Suppressor macrophage treated with lipopolysaccharide for 1 hour (primary cell): ENCODE results near the gene HYDIN.
A peak's percentile ranks its signal among the peaks of the same experiment; 100 is the strongest.

Source experiments
- DNase-seq, 3 donors: peaks; one replicate each; pipeline ENCODE4 v3.0.0-alpha.2; 2020 to 2022

HYDIN gene

DNA sequence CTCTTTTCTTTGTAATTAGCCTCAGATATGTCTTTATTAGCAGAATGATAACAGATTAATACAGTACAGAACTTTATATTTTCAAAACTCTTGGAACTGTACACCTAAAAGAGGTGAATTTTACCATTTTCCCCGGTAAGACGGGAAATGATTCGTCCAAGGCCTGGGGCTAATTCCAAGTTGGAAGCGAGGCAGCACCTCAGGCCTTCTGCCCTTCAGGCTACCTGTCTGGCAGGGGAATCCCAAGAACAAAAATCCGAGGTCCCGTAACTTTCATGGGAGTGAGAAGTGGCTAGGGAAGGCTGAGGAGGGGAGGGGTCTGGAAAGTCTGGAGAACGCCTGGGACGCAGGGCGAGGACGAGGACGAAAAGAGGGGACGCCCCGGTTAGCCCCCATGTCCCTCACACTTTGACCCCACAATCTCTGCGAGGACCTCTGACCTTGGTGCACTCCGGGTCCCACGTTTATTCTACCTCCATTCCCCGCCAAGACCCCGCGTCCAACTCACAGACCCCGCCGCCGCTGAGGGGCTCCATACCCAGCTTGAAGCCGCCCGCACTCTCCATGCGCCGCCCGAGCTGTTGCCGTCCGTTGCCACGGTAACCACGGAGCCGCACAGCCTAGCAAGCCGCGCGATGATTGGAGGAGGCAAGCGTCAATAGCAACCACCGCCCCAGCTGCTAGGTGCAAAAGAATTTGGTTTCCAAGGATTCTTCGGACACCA is at the start of gene HYDIN:
Gene HYDIN (minus strand): TSS at position 601 of the 724 bp plus-strand sequence. CDS start 43,827 bp downstream, outside the sequence.
- DNase-seq = peak in 2 of 3 donors; percentile 27 to 31

DNA sequence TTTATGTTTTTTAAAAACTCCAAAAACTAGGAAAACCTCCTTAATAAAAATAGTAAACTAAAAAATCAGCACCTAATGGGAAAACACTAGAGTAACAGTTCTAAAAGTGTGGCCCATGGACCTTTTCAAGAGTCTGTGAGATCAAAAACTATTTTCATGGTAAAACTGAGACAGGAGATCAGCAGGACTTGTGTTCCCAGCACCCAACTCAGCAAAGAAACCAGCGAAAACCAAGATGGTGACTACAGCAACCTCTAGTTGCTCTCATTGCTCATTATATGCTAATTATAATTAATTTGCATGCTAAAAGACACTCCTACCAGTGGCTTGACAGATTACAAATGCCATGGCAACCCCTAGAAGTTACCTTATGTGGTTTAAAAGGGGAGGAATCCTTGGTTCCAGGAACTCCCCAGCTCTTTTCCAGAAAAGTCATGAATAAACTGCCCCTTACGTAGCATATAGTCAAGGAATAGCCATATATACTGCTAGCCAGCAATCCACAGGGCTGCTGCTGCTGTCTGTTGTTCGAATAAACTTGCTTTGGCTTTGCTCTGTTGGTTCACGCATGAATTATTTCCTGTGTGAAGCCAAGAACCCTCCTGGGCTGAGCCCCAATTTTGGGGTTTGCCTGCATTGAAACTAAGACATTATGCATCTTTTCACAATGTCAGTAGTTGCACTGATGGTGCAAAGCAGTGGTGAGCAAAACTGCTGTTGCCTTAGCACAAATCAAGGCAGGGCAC is 46.2 kb upstream of the HYDIN start:
- DNase-seq = no peak

DNA sequence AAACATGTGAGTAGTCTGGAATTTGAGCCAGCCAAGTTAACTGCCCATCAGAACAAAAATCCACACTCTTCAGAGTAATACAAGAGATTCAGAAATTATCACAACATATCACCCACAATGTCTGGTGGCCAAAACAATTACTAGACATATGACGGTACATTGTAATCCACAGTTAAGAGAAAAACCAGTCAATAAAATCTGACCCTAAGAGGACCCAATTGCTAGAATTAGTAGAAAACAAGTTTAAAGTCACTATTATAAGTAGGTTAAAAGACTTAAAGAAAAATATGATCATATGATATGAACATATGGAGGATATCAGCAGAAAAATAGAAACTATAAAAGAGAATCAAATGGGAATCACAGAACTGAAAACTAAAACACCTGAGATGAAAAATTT is 42.9 kb upstream of the HYDIN start:
- no peak for DNase-seq

DNA sequence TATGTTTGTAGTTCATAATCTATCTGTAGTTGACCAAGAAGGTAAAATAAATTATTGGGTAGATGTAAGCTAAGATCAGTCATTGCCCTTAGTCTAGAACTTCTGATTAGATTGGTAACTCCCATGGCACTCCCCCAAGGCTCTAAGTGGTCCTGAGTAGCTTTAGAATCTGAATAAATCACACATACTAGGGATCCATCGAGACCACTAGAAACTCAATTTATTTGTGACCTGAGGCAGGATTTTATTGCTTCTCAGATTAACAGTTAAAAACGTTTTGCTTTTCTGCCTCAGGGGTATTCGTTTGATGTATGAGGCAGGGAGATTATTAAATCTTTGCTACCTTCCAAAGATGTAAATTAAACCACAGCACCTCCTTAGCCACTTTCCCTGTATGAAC is 33.8 kb upstream of the HYDIN start:
- no peak for DNase-seq

DNA sequence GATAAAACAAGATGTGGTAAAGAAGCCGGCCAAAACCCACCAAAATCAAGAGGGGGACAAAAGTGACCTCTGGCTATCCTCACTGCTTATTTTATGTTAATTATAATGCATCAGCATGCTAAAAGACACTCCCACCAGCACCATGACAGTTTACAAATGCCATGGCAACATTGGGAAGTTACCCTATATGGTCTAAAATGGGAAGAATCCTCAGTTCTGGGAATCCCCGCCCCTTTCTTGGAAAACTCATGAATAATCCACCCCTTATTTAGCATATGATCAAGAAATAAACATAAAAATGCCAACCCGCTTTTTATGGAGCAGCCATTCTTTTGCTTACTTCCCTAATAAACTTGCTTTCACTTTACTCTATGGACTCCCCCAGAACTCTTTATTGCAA is 33.1 kb upstream of the HYDIN start:
- no peak for DNase-seq

DNA sequence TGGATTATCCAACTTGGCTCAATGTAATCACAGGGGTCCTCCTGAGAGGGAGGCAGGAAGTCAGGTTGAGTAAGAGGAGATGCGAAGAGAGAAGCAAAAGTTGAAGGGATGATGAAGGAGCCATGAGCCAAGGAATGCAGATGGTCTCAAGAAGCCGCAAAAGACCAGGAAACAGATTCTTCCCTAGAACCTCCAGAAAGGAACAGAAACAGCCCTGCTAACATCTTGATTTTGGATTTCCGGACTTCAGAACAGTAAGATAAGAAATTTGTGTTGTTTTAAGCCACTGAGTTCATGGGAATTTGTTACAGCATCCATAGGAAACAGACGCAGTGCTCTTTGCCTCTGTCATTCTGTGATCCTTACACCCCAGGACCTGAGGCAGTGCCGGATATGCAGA is 31.9 kb upstream of the HYDIN start:
- no peak for DNase-seq

DNA sequence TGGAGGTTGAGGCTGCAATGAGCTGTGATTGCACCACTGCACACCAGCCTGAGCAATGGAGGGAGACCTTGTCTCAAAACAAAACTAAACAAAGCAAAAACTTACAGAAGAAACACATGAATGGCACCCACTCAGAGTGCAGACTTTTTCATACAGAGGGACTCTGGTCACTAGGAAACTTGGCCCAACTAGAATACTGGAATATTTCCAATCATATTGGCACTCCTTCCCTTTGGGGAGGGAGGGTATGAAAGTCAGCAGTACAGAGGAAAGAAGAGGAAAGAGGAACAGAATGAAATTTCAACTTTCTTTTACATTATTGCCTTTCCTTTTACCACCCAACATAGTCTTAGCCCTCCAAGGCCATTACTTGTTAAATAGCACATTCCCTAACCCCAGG is 30.5 kb upstream of the HYDIN start:
- DNase-seq = no peak

DNA sequence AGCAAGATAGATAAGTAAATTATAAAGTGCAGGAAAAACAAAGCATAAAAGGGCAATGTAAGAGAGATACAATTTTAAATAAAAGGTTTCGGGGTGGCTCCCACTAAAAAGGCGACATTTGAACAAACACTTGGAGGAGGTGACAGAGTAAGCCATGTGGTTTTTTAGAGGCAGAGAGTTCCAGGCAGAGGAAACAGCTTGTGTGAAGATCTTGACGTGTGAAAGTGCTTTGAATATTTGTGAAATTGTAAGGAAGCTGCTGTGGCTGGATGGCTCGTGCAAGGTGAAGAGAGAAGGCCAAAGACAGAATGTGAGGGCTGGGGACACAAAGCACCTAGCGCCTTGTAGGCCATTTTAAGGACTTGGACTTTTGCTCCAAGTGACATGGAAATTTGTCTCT is 28.6 kb upstream of the HYDIN start:
- DNase-seq = no peak

DNA sequence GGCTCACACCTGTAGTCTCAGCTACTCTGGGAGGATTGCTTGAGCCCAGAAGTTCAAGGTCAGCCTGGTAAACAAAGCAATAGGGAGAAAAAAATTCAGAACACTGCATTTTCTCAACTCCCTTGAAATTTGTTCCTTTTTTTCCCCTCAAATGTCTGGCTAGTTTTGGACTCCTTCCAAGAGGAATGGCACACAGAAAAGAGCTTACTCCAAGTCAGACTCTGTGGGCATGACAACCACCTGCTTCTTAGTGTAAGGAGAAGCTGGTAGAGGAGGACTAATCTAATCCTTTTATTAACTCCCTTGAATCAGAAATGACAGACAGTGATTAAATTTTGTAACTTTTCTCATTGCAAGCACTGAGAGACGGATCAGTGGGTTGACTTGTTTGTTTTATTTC is 27.9 kb upstream of the HYDIN start:
- peak; percentile 19 to 49 (median 38) for DNase-seq

DNA sequence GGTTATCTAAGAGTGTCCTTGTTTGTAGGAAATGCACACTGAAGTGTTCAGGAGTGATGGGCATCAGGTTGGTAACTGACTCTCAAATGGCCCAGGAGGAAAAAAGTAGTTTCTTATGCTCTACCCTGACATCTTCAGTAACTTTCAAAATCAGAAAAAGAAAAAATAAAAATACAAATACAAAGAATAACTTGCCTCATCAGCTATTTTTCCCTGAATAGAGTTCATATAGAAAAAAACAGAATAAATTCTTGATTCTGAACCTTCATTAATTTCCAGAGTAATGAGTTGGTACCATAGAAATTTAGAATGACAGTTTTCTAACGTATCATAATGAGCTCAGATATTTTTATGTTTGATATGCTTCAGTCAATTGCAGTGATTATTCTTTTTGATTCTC is 27.2 kb upstream of the HYDIN start:
- no peak for DNase-seq

DNA sequence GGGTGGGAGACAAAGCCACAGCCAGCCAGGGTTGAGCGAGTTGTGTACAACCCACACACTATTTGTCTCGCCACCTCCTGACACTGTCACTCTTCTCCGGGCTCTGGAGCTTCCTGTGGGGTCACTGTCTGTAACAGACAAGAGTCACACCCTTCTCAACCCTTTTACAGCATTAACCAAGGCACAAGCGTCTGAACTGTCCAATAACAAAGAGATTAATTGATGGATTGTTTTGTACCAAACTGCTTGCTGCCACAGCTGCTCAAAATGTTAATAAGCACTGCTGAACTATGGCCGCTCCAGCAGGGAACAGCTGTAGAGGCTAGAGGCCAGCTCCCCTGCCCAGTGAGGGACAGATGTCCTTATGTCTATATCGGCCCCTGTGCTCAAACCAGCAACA is 25.2 kb upstream of the HYDIN start:
- DNase-seq = no peak

DNA sequence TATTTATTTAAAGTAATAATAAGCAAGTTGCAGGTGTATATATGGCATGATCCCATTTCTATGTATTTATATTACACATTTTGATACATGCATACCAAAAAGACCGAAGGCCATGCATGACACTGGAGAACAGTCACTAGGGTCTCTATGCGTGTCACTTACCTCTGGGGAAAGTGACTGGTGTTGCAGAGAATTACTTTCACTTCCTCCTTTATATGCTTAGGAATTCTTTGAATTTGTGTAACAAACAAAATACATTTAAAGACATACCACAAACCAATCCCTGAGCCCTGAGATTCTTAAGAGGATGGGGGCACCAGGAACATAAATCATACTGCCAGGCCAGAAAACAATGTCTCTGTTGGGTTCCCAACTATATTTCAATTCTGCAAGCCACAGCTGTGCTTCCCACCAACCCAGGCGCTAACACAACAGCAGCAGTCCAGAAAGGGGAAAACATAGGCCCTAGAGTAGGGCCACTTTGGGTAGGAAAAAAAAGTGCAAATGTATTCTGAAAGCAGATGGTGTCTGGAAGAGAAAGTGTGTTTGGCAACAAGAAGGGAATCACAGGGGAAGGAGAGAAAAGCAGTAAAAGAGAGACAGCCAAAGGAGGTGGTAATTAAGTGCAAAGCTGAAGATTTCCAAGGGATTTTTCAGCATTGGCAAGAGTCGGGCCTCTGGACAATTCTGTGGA is 24.5 kb upstream of the HYDIN start:
- DNase-seq = peak; percentile 51 to 70 (median 57)

DNA sequence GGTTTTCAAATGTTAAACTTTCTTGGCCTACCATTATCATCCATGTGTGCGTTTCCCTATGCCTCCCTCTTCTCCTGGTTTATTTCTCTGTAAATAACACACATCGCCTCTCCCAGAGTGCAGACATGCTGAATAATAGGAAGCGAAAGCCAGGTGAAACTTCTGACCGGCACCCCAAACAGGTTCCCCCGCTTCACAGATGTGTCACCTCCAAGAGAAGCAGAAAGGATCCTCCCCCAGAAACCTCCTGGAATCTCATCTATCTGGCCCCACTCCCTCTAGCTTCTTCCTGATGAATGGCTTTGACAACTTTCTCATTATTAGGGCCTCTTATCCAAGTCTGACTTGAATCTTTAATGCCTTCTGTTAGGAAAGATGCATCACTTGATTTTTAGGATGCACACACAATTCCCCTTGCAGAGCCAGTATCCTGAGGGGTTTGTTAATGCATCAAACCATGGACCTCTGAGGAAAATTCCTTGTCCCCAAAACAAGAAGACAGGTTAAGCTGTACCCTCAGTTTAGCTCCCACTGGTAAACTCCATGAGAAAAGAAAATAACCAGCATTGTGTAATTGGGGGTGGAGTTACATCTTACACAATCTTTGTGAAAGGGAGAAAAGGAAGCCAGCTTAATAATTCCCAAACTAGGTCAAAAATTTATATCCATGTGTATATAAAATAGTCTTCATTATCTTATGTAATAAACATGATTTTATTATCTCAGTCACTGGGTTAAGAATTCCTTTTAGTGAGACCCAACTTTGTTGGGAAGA is 20.1 kb upstream of the HYDIN start:
- peak; percentile 64 to 84 (median 66) for DNase-seq

DNA sequence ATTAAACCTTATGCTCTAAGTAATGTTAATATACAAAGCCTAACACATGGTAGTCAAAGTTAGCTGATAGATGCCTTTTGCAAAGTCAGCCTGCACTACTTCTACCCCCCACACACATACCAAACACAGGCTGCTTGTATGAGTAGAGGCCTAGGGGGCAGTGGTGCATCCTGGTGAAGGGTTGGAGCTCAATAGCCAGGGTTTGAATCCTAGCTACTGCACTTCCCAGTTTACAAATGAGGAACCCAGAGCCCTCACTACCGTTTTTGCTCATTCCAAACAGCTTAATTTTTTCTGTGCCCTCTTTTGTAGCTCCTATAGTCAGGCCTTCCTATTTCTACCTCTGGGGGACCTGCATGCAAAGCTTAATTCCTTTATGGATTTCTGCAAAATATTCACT is 18.9 kb upstream of the HYDIN start:
- peak; percentile 38 to 46 (median 44) for DNase-seq

DNA sequence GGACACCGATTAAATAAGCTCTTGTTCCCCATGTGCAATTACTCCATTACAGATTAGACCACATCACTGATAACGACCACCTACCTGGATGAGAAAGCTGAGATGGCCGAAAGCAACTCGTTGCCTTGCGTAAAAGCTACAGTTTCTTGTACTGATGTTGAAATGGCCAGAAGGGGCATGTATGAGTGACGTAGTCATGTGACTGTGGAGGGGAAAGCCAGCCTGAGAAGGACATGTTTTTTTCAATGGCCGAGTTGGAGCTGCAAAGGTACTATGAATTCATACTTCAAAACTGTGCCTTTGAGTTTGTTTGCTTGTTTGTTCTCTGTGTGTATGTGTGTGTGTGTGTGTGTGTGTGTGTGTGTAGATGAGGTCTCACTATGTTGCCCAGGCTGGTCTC is 17.0 kb upstream of the HYDIN start:
- no peak for DNase-seq

DNA sequence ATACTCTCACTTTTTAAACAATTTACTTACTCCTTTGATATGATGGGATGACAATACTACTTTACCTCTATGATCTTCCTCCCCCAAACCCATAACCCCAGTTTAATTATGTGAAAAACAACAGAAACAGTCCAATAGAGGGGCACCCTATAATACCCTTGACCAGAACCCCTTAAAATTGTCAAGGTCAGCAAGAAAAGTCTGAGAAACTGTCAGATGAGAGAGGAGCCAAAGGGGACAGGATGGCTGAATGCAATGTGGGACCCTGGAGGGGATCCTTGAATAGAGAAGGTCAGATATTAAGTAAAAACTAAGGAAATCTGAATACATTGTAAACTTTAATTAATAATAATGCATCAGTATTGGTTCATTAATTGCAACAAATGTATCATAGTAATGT is 15.8 kb upstream of the HYDIN start:
- DNase-seq = no peak

DNA sequence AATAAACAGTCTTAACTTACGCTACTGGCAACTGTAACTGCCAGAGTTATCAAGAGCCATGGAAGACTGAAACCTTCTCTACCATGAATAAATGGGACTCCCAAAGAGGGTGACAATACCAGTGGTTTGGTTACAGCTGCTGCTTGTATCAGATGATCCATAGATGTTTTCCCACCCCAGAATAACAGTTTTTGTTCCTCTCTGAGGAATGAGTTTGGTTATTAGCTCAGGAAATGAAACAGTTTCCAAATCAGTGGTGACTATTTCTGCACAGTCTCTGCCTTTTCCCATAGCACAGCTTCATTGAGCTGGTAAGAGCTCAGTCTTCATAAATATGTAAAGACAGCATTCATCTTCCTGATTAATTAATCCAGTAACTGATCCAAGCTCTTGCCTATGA is 14.0 kb upstream of the HYDIN start:
- DNase-seq = peak; percentile 20 to 52 (median 32)

DNA sequence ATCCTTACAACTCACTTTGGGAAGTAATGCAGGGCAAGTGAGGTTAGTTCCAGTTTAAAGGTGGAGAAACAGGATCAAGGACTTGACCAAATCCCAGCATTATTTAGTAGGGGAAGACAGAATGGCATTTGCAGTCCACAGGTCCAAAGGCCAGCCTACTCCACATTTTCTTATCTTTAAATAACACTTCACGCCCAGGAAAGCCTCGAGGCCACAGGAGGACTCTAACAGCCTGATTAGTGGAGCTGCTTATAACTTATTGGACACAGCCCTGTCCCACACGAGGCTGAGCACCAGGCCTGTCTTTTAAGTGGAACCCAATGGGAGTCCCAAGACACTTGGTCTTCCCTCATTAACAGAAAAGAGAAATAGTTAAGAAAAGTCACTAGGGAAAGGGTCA is 12.1 kb upstream of the HYDIN start:
- no peak for DNase-seq

DNA sequence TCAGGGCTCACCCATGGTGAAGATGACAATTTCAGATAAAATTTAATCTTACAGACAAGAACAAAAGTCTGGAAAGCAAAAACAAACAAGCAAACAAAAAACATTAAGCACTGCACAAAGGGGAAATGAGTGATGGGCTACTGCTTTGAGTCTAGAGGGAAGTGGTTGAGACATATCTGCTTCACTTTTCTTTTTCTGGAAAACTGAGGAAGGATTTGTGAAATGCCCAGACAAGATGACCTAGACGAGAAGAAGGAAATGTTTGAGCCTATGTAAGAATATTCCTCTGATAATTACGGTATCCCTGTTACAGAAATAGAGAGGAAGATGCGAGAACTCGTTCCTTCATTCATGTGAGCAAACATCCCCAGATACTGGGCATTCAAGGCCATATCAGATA is 11.5 kb upstream of the HYDIN start:
- peak; percentile 23 to 36 (median 32) for DNase-seq

DNA sequence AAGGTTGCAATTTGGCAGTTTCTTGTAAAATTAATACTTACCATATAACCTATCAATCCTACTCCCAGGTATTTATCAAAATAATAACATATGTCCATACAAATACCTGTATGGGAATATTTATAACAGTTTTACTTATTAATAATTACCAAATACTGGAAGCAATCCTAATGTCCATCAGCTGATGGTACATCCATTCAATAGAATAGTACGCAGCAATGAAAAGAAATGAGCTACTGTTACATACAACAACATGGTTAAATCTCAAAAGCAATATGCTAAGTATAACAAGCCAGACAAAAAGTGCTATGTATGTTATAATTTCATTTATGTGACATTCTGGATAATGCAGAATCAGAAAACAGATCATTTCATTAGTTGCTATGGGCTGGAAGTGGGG is 1.2 kb downstream of the HYDIN start:
- DNase-seq = no peak

DNA sequence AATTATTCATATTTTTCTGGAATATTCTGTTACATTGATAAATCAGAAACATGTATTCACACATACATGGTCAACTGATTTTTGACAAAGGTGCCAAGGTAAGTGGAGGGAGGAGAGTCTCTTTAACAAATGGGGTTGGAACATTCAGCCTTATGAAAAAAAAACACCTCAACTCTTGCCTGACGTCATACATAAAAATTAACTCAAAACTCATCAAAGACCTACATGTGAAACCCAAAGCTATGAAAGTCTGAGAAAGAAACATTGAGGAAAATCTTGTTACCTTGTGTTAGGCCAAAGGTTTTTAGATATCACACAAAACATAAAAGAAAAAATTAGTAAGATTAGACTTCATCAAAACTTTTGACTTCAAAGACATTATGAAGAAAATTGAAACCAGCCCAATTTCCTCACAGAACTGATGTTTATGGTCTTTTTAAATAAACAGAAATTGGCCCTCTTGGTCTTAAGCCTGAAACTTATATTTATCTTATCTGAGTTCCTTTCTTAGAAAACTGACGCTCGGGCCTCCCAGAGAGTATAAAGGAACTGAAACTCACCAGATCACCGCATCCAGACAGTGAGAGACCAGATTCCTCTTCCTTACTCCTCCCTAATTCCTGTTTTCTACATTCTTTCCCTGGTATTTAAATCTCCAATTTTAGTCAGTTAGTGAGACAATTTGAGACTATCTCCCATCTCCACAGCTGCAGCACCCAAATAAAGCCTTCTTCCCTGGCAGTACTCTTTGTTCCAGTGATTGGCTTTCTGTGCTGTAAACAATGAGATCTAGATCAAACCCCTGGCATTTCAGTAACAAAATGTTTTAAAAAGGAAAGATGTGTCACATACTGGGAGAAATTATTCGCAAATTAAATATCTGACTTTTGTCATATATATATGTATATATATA is 4.0 kb downstream of the HYDIN start:
- DNase-seq = no peak

DNA sequence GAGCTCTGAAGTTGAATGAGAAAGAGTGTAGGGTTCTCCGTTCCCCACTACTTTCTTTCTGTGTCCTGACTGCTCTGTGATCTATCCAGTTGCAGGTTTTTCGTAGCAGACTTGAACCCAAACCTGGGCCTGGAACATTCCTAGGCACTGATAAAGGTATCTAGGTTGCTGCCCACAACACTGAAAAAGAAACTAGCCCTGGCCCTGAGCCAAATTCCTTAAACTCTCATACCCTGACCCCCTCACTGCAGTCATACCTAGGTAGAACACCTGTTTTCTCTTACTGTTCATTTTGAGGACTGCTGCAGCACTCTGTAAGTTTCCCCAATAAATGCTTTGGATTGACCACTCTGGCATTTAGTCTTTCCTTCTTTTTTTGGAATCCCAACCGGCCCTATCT is 5.4 kb downstream of the HYDIN start:
- no peak for DNase-seq
